Small intestine (tissue), 7 donors: ENCODE data around the gene LRRC15. TPM values are rescaled to one million over a fixed set of nuclear protein-coding genes. Genes with fewer than 3 reads are reported as not detected.

ENCODE experiments used
- DNase-seq, 2 donors: peaks; one replicate each; pipeline versions ENCODE4 v3.0.0 to v3.0.0-alpha.2; 2013
- FAIRE-seq: peaks from 2 replicates; lab custom pipeline; 2012; peaks lifted over from hg19 to GRCh38; lab: Jason Lieb, UNC
- H3K27ac ChIP-seq, 3 donors: one replicate each; pipeline ENCODE4 v1.5.1; 2013; ENCODE audit warnings: low read length in 2 of 3, mild to moderate bottlenecking in 2 of 3, control low read depth in 1 of 3, inconsistent platforms in 1 of 3, low read depth in 1 of 3, moderate library complexity in 1 of 3
- H3K27me3 ChIP-seq, 3 donors: one replicate each; pipeline ENCODE4 v1.6.1; 2013; ENCODE audit warnings: low read length in 3 of 3, inconsistent platforms in 1 of 3; ENCODE audit not compliant: control insufficient read depth in 3 of 3, insufficient read depth in 3 of 3
- H3K36me3 ChIP-seq, 3 donors: one replicate each; pipeline ENCODE4 v1.6.1; 2013; ENCODE audit warnings: low read length in 3 of 3, inconsistent platforms in 1 of 3, low read depth in 1 of 3, mild to moderate bottlenecking in 1 of 3, moderate library complexity in 1 of 3; ENCODE audit not compliant: control insufficient read depth in 3 of 3, insufficient read depth in 2 of 3
- H3K4me1 ChIP-seq, 3 donors: one replicate each; pipeline ENCODE4 v1.6.1; 2013; ENCODE audit warnings: low read length in 2 of 3, inconsistent platforms in 1 of 3, low read depth in 1 of 3, mild to moderate bottlenecking in 1 of 3, moderate library complexity in 1 of 3; ENCODE audit not compliant: control insufficient read depth in 3 of 3, insufficient read depth in 2 of 3
- H3K4me3 ChIP-seq, 3 donors: one replicate each; pipeline ENCODE4 v1.5.1; 2013; ENCODE audit warnings: low read length in 3 of 3, control low read depth in 1 of 3, inconsistent platforms in 1 of 3, low read depth in 1 of 3, mild to moderate bottlenecking in 1 of 3, moderate library complexity in 1 of 3
- H3K9me3 ChIP-seq, 2 donors: one replicate each; pipeline ENCODE4 v1.6.1; 2013; ENCODE audit warnings: low read depth in 1 of 2, low read length in 1 of 2; ENCODE audit not compliant: control insufficient read depth in 2 of 2, insufficient read depth in 1 of 2
- WGBS, 3 donors: extraction: QIAGEN DNeasy Blood & Tissue Kit; methylation state at CpG; one replicate each; pipeline ENCODE4 v1.1.7; 2013; 5-methylcytosine and 5-hydroxymethylcytosine counted together
- polyA plus RNA-seq, 4 donors: library from polyadenylated mRNA; stranded (reverse) in 3 of 4; unstranded in 1 of 4; fragments of 200-250 nt in 3 of 4; fragments of 120-200 nt in 1 of 4; gene quantifications; one replicate each; pipeline versions ENCODE4 v1.2.1 to v1.2.3, GENCODE V29; 2013
- donor health status: healthy with polysubstance abuse.
- donor health status: control.
- donor health status: control.
- donor health status: Bipolar disorder and iron deficiency.
- donor health status: healthy.

The LRRC15 gene
- polyA plus RNA-seq, 4 donors, result 0.01 TPM; not detected in 2

DNA sequence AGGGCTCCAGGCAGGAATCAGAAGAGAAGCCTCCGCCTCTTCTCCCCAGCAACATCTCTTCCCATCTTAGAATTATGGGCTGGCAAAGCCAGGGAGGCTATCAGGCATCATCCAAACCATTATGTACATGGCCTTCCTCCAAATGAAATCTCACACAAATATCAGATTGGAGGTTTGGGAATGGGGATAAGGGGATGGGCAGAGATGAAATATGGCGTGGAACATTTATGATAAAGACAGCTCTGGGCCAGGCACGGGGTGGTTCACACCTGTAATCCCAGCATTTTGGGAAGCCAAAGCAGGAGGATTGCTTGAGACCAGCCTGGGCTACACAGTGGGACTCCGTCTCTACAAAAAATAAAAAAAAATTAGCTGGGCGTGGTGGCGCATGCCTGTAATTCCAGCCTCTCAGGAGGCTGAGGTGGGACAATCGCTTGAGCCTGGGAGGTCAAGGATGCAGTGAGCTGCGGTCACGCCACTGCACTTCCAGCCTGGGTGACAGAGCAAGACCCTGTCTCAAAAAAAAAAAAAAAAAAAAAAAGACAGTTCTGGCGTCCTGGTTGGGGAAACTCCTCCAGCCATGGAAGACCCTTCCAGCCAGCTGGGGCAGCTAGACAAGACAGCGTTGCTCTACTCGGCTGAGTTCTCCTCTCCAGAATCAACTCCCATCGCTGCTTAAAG lies 55.0 kb downstream of the LRRC15 start:
- Histone ChIP-seq H3K36me3 (no peaks in the 10 kb centered on the region), H3K4me1 (peaks cover 0 to 15% (median 0%) of the 10 kb centered on the region in 3 donors), H3K27me3 (peaks cover 0 to 8% (median 0%) of the 10 kb centered on the region in 3 donors), H3K9me3 (peaks cover 0 to 13% of the 10 kb centered on the region in 2 donors), H3K27ac (no peak overlapping the region), H3K4me3 (no peak overlapping the region)
- 78 to 84% (median 83%) methylated on average over 12 to 13 of the region's 13 CpGs for WGBS, 3 donors
- no peak for FAIRE-seq
- DNase-seq, result no peak

DNA sequence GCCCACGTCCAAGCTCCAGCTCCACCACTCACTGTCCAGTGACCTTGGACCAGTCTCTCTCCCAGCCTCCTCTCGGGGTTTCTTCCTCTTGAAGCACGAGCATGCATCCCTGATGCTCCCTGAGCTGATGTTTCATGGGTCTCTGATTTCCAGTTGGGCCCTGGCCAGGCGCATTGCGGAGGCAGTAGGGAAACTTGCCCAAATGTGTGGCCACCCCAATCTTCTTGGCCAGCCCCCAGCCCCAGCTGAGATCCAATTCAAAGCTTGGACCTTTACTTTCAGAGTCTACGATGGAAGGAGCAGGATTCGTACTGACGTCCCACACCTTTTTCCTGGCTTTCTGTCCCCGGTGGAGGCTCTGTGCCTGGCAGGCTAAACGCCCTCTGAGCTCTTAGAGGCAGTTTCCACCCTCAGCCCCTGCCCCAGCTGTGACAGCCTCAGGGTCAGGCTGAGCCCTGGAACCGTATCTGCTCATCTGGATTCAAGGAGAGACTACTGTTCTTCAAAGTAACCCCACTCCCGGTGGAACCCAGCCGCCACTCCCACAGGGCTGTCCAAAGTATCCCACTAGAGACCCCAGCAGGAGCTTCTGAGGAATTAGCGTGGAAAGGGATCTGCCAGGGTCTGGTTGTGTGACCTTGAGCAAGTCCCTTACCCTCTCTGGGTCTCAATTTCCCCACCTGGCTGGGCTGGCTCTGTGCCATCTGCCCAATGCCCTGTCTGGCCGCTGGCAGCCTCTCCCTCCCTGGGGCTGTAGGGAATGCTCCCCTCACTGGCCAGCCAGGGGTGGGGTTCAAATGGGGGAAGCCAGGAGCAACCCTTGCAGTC lies 55.8 kb downstream of the LRRC15 start:
- Histone ChIP-seq H3K4me1 (peaks cover 0 to 15% (median 0%) of the 10 kb centered on the region in 3 donors), H3K36me3 (no peaks in the 10 kb centered on the region), H3K9me3 (peaks cover 0 to 8% of the 10 kb centered on the region in 2 donors), H3K27me3 (peaks cover 0 to 8% (median 0%) of the 10 kb centered on the region in 3 donors), H3K4me3 (no peak overlapping the region), H3K27ac (no peak overlapping the region)
- WGBS, 3 donors, result 58 to 62% (median 58%) methylated on average over 15 of the region's 15 CpGs
- no peak for FAIRE-seq
- DNase-seq, result no peak

DNA sequence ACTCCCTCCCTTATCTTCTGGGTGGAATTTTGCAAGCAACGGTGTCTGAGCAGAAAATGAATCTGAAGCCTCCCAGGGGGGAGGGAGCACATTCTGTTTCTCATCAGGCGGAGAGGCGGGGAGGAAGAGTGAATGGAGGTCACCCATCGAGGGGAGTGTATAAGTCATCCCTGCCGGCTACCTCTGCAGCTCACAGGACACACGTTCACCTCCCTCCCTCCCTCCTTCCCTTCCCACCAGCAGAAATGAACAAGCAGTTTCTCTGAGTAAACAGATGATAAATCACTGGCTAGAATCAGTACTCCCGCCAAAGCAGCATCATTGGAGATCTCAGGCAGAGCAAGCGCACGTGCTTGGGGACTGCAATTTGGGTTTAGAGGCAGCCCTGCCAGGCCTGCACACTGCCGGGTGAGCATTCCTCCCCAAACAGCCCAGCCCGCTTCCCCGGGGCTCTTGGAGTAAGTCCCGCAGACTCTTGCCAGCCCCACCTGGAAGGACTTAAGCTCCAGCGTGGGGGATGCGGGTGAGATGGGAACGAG lies 56.7 kb downstream of the LRRC15 start:
- H3K27ac ChIP-seq, result no peak overlapping the region

DNA sequence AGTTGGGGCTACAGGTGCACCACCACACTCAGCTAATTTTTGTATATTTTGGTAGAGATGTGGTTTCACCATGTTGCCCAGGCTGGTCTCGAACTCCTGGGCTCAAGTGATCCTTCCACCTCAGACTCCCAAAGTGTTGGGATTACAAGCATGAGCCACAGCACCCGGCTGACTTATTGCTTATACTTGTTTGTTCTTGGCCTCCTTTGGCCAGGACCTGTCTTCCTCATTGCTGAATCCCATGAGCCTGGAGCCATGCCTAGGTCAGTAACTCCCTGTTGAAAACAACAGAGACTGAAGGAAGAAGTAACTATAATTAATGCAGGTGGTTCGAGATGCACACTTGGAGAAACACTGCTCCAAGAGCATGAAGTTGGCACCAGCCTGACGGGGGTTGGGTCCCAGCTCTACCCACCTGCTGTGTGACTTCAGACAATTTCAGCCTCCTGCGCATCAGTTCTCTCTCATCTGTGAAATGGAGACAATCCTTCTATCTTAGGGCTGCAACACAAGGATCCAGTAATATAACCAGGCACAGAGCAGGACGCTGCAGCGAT lies 57.3 kb downstream of the LRRC15 start:
- Histone ChIP-seq H3K4me3 (no peak overlapping the region), H3K27ac (no peak overlapping the region), H3K27me3 (peaks cover 0 to 8% (median 0%) of the 10 kb centered on the region in 3 donors), H3K36me3 (no peaks in the 10 kb centered on the region), H3K4me1 (peaks cover 0 to 15% (median 0%) of the 10 kb centered on the region in 3 donors), H3K9me3 (no peaks in the 10 kb centered on the region)
- 60 to 65% (median 60%) methylated on average over 7 of the region's 7 CpGs for WGBS, 3 donors
- DNase-seq (no peak), FAIRE-seq (no peak)

More for the DNA sequence above, 56.7 kb downstream of the LRRC15 start:
- H3K4me3 ChIP-seq, result no peak overlapping the region
- H3K4me1 ChIP-seq, result peaks cover 0 to 15% (median 0%) of the 10 kb centered on the region in 3 donors
- peaks cover 0 to 8% (median 0%) of the 10 kb centered on the region in 3 donors for H3K27me3 ChIP-seq
- no peaks in the 10 kb centered on the region for H3K9me3 ChIP-seq
- H3K36me3 ChIP-seq, result no peaks in the 10 kb centered on the region
- no peak for FAIRE-seq
- peak in 1 of 2 donors; percentile 46 for DNase-seq
- 45 to 63% (median 51%) methylated on average over 16 of the region's 16 CpGs for WGBS, 3 donors

DNA sequence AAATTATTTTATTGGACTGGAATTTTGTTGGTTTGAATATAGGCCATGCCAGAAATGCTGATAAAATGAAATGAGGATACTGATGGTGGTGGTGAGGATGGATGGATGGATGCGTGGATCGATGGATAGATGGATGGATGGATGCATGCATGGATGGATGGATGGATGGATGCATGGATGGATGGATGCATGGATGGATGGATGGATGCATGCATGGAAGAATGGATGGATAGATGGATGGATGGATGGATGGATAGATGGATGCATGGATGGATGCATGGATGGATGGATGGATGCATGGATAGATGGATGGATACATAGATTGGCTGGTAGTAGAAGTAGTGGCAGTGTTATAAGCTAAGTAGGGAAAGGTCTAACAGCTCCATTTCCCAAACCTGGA lies 58.5 kb downstream of the LRRC15 start:
- DNase-seq (no peak), FAIRE-seq (no peak)
- 96 to 99% (median 98%) methylated on average over 2 of the region's 2 CpGs for WGBS, 3 donors
- Histone ChIP-seq H3K27me3 (peaks cover 0 to 8% (median 0%) of the 10 kb centered on the region in 3 donors), H3K4me1 (peaks cover 0 to 14% (median 0%) of the 10 kb centered on the region in 3 donors), H3K9me3 (no peaks in the 10 kb centered on the region), H3K27ac (no peak overlapping the region), H3K36me3 (no peaks in the 10 kb centered on the region), H3K4me3 (no peak overlapping the region)

DNA sequence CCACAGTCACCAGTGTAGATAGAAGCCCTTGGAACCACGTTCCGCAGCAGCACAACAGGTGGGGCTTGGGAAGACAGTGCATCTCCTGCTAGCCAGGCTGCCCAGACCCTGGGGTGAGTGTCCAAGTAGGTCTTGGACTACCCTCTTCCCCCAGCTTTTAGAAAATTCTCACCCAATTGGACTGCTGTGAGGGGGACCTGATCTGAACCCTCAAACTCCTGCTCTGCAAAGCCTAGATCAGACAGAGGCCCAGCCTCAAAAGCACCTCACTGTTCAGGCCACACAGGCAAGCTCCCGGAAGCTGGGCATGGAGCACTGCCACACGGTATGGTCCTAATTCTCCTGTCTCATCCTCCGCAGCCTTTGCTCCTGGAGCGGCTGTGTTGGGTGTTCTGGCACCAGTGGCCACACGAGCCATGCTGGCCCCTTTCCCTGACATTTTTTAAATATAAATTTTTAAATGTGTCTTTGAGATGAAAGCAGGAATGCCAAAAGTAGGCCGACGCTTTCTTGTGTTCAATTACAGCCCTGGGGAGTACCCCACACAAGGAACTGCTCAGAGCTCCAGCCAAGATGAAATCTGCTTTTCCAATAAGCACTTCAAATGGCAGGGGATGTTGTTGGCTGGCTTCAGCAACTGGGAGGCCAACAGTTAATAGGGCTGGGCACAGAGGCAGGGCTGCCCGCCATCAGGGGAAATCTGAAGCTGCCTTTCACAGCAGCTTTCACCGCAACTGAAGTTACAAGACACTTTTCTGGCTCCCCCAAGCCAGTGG lies 59.3 kb downstream of the LRRC15 start:
- Histone ChIP-seq H3K9me3 (no peaks in the 10 kb centered on the region), H3K27ac (no peak overlapping the region), H3K4me3 (no peak overlapping the region), H3K4me1 (peaks cover 0 to 9% (median 0%) of the 10 kb centered on the region in 3 donors), H3K36me3 (no peaks in the 10 kb centered on the region), H3K27me3 (peaks cover 0 to 9% (median 0%) of the 10 kb centered on the region in 3 donors)
- no peak for DNase-seq
- 90 to 94% (median 93%) methylated on average over 11 of the region's 11 CpGs for WGBS, 3 donors
- no peak for FAIRE-seq

DNA sequence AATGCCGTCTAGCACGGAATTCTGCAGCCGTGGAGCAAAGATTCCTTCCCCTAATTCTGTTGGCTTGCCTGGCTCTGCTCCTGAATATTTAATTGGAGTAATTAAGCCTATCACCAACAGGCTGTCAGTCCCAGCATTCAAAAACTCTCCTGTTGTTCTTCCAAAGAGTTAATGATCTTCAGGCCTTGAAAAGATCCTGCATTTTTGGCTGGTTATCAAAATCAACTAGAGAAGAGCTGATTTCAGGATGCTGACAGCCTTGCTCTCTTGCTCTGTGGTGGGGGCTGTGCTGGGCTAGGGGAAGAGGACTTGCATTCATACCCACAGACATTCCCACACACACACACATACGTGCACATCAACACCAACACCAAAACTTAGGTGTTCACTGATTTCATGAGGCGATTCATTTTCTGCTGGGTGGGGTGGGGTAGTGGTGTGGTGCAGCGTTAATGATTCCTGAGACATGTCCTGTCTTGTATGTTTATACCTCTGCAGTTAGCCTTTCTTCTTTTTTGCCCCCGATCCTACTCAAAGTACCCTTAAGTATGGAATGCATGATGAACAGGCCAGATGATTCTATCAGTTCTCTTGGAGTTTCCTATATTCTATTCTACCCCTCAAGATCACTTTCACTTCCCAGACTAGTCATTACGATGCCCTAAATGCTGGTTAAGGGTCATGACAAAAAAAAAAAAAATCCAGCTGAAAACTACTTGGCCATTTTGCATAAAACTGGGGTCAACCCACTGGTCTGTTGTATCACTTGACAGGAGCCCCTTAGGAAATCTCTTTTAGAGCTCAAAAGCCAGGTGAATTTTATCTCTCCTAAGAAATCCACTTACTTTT lies 60.7 kb downstream of the LRRC15 start:
- Histone ChIP-seq H3K4me3 (no peak overlapping the region), H3K4me1 (peaks cover 0 to 4% (median 0%) of the 10 kb centered on the region in 3 donors), H3K27ac (no peak overlapping the region), H3K9me3 (peaks cover 0 to 3% of the 10 kb centered on the region in 2 donors), H3K27me3 (peaks cover 0 to 4% (median 0%) of the 10 kb centered on the region in 3 donors), H3K36me3 (no peaks in the 10 kb centered on the region)
- no peak for DNase-seq
- 73 to 83% (median 76%) methylated on average over 8 of the region's 8 CpGs for WGBS, 3 donors
- no peak for FAIRE-seq
